ENCODE data around the gene HOXA4.

The HOXA4 gene

GRCh38 chr7:27130540-27131389, at the start of gene HOXA4:
Gene HOXA4, minus strand, starts transcription at chr7:27130757. Its CDS starts 24 bp downstream, at chr7:27130733.
- FAIRE-seq = no peak

DNA sequence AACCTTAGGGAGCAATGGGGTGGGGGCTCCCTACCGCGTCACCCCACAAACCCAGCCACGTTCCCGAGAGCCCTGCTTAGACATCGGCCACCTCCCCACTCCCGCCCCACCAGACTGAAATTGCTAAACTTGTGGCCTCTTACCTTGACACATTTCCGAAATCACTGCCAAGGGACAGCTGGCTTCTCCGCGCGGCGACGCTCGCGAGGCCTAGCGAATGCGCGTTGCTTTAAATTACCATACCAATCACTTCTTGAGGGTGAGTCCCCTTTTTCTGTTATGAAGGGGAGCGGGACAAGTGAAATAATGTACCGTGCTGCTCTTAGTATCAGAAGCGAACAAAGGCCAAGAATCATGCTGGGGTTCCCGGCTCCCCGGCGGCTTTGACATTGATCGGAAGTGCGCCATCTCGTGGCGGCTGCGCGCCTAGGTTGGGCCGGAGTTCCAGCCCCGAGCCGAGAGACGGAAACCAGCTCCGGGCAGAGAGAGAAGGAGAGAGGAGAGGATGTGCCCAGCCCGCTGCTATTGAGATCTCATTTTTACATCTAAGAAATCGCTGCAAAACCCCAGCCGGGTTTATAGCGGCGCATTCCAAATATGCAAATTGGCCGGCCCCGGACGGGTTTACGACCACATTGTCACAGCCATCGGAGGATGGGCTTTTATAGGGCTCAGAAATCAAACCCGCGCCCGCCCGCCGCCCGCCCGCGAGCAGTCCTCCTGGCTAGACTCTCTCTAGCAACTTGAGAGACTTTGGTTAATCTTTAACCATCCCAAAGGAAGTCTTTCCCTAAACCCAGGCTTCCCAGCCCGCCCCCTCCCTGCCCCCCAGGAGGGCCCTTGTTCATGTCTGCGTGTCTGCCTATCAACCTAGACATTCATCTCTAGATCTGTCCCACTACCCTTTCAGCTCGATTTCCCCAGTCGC, 49.2 kb upstream of the HOXA4 start:
- FAIRE-seq (peak; percentile 21), DNase-seq (ENCODE audit: insufficient read length, low spot score) (peak; percentile 75)

More at GRCh38 chr7:27130540-27131389, at the start of gene HOXA4:
- DNase-seq (ENCODE audit: insufficient read length, low spot score) = no peak

DNA sequence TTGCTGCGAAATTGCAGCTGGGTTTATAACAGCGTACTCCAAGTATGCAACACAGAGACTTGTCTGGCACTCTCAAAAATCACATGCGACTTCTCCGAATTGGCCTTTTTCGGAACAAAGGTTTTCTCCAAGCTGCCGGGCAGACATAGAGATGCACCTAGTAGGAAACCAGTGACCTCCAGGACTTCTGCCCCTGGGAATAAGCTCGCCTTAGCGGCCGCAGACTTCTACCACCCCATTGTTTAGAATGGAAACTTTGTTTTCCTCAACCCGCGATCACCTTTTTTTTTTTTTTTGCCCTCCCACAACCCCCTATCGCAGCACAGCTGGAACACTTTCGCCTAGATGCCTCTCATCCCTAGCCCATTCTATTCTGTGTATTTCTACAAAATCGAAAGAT, 48.5 kb upstream of the HOXA4 start:
- no peak for DNase-seq (ENCODE audit: insufficient read length, low spot score)
- FAIRE-seq = no peak

DNA sequence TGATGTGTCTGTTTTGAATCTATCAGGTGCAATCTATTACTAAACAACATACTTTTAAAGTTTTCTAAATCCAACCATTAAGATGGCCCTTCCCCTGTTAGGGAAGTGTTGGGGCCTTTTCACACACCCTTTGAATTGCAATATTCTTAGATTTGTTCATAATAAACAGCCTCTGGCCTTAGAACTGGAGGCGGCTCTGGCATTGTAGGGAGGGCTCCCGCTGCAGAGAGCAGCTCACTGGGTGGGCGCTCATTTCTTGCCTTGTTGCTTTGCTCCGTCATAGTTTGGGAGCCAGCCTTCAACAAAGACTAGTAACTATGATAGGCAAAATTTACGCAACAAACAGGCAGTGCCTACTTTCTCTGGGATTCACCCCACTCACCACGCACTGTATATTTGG, 47.8 kb upstream of the HOXA4 start:
- FAIRE-seq (no peak), DNase-seq (ENCODE audit: insufficient read length, low spot score) (no peak)

GRCh38 chr7:27177795-27178320, 47.3 kb upstream of the HOXA4 start:
- no peak for FAIRE-seq

DNA sequence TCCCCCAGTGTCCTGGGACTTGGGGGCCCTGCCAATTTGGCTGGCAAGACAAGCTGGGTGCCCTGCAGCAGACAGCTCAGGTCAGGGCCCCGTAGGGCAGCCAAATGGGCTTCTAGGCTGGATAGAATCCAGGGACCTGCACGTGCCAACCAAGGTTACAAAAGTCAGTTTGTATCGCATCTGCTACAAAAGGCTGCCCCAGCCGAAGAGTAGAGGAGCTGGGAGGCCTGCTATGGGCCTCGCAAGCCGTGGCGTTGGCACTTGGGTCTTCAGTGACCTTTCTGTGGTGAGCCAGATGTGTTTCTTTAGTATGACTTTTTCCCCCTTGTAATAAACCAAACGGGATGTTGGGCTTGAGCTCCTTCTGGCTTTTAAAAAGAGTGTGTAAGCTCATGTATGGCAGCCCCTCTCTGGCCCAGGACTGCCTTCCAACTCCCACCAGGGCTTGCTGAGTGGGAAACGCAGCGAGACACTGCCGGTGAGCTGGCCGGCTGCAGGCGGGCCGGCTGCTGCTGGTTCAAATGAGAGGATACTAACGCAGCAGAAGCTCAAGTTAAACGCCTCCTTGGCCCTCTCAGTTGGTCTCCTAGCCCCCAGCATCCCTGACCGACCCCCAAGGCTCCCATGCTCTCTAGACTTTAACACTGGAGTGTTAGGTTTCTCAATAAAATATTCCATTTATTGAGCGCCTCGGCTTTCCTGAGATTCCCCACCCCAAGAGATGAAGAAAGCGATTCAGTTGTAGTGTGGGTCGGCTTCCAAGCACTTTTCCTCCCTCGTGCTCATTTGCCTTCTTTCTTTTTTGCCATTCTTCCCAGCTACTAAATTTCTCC, 46.6 kb upstream of the HOXA4 start:
- no peak for FAIRE-seq
- DNase-seq (ENCODE audit: insufficient read length, low spot score) = no peak

More at GRCh38 chr7:27177795-27178320, 47.3 kb upstream of the HOXA4 start:
- DNase-seq (ENCODE audit: insufficient read length, low spot score) = no peak

DNA sequence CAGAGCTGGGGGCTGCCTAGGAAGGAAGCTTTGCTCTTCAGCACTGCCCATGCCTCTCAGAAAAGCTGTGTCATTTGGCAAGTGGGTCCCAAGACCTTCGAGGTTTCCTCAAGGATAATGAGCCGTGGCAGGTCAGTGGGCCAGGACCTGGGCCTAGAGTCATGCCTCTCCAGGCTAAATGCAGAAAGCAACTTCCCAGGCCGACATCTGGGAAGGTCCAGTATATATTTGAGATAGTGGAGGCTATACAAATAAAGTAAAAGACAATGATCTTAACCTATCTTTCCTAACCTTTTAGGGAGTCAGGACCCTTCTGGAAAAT, 45.9 kb upstream of the HOXA4 start:
- FAIRE-seq (no peak), DNase-seq (ENCODE audit: insufficient read length, low spot score) (no peak)

- FAIRE-seq (no peak), DNase-seq (ENCODE audit: insufficient read length, low spot score) (no peak)
Observed at GRCh38 chr7:27175626-27176523, 45.3 kb upstream of the HOXA4 start.

DNA sequence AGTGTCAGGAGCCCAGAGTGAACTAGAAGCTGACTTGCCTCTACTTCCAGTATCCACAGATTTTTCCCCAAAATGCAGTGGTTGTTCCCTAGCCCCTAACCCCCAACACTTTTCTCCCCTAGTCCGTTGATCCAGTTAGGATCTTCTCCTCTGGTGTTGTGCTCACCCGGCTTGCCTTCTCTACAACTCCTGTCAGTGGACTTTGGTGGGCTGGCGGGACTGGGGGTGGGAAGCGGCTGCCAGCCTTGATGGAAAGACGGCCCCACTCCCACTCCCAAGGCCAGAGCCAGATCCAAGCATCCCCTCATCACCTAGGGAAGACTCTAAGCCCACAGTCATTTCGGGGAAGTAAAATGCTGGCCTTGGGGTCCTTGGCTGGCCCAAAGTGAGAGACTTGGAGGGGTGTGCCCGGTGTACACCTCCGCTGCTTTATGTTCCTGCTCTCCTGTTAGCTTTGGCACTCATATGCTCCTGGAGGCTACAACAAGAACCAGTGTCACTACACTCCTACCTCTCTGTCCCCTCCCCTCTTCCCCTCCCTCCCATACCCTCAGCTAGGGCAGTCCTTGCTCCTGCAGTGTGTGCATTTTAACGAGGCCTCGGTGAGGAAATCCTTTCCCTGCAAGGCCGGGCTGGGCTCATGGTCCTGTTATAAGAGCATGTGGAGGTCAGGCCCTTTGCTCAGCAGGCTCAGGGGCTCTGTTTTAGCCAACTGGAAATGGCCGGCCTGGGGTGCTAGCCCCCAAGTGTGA, 44.5 kb upstream of the HOXA4 start:
- FAIRE-seq (no peak), DNase-seq (ENCODE audit: insufficient read length, low spot score) (no peak)

DNA sequence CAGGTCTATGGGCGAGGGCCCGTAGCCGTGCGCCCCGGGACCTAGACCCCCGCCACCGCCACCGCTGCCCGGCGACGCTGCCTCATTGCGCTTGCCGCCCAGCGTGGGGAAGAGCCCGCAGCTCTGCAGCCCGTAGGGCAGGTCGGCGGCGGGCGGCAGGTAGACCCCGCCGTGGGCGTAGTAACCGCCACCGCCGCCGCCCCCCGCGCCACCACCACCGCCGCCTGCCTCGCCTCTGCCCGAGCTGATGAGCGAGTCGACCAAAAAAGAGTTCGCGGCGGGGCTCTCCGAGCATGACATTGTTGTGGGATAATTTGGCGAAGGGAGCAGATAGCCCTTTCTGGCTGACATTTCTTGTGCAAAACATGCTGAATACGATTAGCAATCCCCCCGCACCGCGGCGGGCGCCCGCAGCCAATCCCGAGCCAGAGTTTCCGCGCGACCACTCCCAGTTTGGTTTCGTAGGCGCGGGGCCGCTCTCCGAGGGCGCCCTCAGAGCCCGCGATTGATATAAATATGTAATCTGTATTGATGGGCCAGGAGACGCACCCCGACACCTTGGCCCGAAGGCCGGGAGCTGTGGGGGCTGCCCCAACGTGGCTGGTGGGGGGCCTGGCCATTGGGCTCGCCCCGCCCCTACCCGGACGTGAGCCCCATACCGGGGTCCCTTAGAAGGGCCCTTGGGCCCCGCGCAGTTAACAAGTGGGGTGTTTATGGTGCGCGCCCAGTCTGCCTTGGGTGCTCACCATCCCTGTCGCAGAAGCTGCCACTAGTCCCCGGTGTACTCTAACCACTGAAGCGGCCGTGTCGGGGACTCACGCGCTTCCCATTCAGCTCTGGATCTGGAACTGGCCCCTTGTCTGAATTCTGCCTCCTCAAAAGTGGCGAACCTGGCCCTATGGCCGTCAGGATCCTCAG, 43.7 kb upstream of the HOXA4 start, which contains the start of gene HOXA10:
HOXA10 (minus strand) TSS at position 365 of the 918 bp plus-strand sequence; CDS start at position 351, 14 bp downstream.
- no peak for DNase-seq (ENCODE audit: insufficient read length, low spot score)
- no peak for FAIRE-seq

- FAIRE-seq = no peak
- no peak for DNase-seq (ENCODE audit: insufficient read length, low spot score)
Observed at GRCh38 chr7:27173511-27173955, 43.0 kb upstream of the HOXA4 start.

DNA sequence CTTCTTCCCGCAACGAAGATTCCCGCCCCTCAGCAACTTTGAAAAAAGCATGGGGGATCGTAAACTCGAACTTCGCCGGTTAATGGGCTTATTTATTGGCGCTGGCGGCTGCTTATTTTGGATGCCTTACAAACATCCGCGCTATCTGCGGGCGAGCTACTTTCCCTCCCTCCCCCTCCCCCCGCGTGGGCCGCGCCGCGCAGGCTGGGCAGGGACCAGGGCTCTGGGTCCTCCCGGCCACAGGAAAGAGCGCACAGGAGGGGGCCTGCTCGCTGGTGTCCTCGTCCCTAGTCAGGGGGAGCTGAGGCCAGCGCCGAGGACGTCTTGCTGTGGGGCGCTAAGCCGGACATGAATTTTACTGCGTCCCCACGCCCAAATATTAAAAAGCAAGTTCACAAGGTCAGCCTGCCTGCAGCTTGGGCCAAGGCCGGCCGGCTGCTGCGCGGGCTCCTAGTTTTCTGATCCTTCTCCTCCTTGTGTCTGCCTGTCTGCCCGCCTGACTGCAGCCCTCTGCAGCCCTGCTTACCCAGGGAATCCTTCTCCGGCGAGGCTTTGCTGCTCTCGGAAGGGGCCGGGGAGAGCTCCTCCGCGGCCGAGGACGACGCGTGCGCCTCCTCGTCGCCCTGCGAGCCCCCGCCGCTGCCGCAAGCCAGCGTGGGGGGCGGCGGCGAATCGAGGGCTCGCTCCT, 42.4 kb upstream of the HOXA4 start:
- FAIRE-seq (no peak), DNase-seq (ENCODE audit: insufficient read length, low spot score) (no peak)

- DNase-seq (ENCODE audit: insufficient read length, low spot score) (no peak), FAIRE-seq (no peak)
Observed at GRCh38 chr7:27172315-27172774, 41.8 kb upstream of the HOXA4 start.

DNA sequence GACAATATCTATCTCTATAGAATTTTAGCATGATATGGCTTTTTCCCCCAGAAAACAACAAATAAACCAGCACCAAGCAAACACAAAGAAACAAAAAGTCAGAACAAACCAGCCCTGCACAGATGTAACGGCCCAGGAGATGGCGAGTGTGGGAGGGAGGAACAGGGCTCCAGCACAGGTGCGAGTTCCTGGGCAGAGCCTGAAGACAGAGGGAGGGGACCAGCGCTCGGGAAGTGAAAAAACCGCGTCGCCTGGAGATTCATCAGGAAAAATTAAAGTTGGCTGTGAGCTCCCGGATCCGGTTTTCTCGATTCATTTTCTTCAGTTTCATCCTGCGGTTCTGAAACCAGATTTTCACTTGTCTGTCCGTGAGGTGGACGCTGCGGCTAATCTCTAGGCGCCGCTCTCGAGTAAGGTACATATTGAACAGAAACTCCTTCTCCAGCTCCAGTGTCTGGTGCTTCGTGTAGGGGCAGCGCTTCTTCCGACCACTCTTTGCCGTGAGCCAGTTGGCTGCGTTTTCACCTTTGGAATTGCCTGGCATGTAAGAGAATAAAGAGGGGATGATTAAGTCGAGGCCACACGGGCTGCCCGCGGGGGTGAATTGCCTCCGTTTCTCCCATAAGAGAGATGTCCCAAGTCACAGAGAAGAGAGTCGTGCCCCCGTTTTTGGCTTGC, 41.2 kb upstream of the HOXA4 start:
- peak; percentile 40 for FAIRE-seq

GRCh38 chr7:27171325-27171636, 40.7 kb upstream of the HOXA4 start:
- DNase-seq (ENCODE audit: insufficient read length, low spot score) (no peak), FAIRE-seq (no peak)

More for the DNA sequence above, 41.2 kb upstream of the HOXA4 start:
- DNase-seq (ENCODE audit: insufficient read length, low spot score) = no peak
